Measurements from ENCODE around the gene MYH6.

- TF ChIP-seq CTCF (IDR thresholded peaks at IDR 0.05; ENCODE audit: insufficient read depth, low read length): no peak
- TF ChIP-seq POLR2AphosphoS5 (IDR thresholded peaks at IDR 0.05; ENCODE audit: low read depth): no peak
Observed at GRCh38 chr14:23381871-23382270, 26.2 kb downstream of the MYH6 start.

Data from HL-60 (cell line).